ENCODE results near the gene CA11.
A peak's percentile ranks its signal among the peaks of the same experiment; 100 is the strongest.

The CA11 gene

GRCh38 chr19:48648134-48648533, 2.1 kb upstream of the CA11 start:
- DNase-seq = no peak
- in situ Hi-C loops (cut with HindIII; ENCODE audit: low pct_ligation_motif_present, low pct_unique_long_range_greater_than_20kb, low sequenced_read_pairs) = no loop called here

GRCh38 chr19:48646722-48647216, 782 bp upstream of the CA11 start:
- in situ Hi-C loops (cut with HindIII; ENCODE audit: low pct_ligation_motif_present, low pct_unique_long_range_greater_than_20kb, low sequenced_read_pairs) = no loop called here

DNA sequence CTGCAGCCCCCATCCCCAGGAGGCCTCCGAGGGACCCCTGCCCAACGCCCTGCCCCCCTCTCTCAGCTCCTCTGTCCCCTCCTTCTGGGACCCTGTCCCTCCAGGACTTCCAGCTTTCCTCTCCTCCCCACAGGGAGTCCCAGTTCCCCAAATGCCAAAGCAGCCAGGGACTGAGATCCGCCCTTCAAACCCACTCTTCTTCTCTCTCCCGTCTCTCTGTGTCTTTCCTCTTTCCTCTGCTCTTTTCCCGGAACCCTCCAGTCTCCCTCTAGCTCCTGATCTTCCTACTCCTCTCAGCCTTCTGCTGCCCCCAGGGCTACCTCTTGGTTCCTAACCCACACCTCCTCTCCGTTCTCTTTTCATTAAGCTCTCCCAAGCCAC, 377 bp downstream of the CA11 start:
- in situ Hi-C loops (cut with HindIII; ENCODE audit: low pct_ligation_motif_present, low pct_unique_long_range_greater_than_20kb, low sequenced_read_pairs) = no loop called here

More at GRCh38 chr19:48646722-48647216, 782 bp upstream of the CA11 start:
- no peak for DNase-seq

GRCh38 chr19:48644839-48645619, 958 bp downstream of the CA11 start:
- in situ Hi-C loops (cut with HindIII; ENCODE audit: low pct_ligation_motif_present, low pct_unique_long_range_greater_than_20kb, low sequenced_read_pairs) = no loop called here
- peak; percentile 60 for DNase-seq

More for the DNA sequence above, 377 bp downstream of the CA11 start:
- DNase-seq = no peak

DNA sequence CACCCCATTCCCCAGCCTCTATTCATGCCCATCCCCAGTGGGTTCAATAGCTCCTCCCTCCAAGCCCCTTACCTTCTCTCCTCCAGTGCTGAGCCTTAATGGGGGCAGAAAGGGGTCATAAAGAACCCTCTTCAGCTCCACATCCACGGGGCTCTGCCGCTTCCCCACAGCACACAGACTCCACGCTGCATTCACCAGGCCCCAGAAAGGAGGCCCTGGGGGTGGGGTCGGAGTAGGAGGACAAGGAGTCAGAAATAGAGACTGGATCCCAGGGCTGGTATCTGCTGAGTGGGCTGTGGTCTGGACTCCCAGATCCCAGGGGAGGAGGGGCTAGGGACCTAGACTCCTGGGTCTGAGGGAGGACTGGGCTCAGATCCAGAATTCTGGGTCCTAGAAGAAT, 1.6 kb downstream of the CA11 start:
- DNase-seq = no peak
- in situ Hi-C loops (cut with HindIII; ENCODE audit: low pct_ligation_motif_present, low pct_unique_long_range_greater_than_20kb, low sequenced_read_pairs) = no loop called here

GRCh38 chr19:48642862-48643261, 3.1 kb downstream of the CA11 start:
- in situ Hi-C loops (cut with HindIII; ENCODE audit: low pct_ligation_motif_present, low pct_unique_long_range_greater_than_20kb, low sequenced_read_pairs) = no loop called here
- DNase-seq = no peak

DNA sequence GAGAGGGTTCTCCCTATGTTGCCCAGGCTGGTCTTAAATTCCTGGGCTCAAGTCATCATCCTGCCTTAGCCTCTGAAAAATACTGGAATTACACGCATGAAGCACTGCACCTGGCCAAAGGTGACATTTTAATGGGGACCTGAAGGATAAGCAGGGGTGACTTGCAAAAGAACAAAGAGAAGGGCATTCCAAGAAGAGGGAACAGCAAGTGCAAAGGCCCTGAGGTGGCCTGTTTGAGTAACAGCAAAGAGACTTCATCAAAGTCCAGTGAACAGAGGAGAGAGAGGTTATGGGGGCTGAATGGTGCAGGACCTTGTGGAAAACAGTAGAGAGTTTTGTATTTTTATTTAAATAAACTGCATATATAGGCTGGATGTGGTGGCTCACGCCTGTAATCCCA, 4.1 kb downstream of the CA11 start:
- DNase-seq = no peak

DNA sequence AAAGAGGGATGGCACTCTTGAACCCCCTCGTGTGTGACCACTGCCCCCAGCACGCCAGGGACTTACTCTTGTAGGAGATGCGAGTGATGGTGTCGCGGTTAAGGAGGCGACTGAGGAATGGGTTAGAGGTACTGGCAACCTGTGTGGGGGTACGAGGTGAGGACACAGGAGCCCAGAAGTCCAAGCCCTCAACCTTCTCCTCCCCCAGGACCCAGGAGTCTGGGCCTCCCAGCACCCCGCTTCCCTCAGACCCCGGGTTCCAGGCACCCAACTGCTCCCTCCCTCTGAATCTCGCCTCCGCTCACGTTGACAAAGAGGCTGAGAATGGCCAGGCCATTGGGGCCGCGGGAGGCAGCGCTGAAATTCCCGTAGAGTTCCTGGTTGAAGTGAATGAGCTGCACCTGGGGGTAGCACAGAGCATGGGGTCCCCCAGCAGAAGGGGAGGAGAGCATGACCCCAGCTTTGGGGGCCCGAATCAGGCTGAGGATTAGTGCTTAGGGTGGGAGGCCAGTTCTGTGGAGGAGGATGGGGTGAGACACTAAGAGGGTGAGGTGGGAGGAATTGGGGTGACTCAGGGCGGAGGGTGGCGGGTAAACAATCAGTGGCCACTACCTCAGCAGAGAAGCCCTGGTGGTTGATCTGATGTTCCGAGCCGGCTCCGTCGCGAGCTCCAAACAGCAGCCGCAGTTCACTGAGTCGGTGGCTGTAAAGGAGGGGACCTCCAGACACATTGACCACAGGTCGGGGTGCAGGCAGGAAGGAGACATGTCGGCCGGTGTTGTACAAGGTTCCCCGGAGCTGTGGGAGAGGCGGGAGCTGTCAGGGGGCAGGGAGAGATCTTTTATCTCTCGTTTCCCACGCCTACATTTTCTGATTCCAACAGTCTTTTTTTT, 6.3 kb downstream of the CA11 start:
- no peak for DNase-seq
- in situ Hi-C loops (cut with HindIII; ENCODE audit: low pct_ligation_motif_present, low pct_unique_long_range_greater_than_20kb, low sequenced_read_pairs) = no loop called here

More for the DNA sequence above, 4.1 kb downstream of the CA11 start:
- in situ Hi-C loops (cut with HindIII; ENCODE audit: low pct_ligation_motif_present, low pct_unique_long_range_greater_than_20kb, low sequenced_read_pairs) = no loop called here

DNA sequence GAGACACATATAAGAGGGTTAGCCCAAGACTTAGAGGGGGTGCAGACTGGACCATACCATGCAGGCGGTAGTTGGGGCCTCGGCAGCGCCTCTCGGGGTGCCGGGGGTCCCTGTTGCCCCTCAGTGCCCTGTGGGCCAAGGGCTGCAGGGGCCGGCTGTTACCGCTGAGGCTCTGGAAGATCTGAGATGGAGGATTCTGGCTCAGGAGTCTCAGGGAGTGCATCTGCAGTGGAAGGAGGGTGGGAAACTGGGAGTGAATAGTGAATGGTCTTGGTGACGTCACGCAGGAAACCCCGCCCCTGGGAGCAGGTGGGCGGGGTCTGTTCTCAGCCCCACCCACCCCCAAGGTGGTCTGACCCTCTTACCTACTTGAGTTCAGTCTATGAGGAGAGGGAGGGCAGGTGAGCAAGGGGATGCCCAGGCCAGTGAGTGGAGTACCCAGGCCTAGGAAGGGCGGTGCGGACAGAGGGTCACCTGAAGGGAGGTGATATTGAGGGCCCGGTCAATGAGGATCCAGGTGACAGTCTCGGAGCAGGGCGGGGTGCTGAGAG, 7.1 kb downstream of the CA11 start:
- in situ Hi-C loops (cut with HindIII; ENCODE audit: low pct_ligation_motif_present, low pct_unique_long_range_greater_than_20kb, low sequenced_read_pairs) = no loop called here
- DNase-seq = no peak

DNA sequence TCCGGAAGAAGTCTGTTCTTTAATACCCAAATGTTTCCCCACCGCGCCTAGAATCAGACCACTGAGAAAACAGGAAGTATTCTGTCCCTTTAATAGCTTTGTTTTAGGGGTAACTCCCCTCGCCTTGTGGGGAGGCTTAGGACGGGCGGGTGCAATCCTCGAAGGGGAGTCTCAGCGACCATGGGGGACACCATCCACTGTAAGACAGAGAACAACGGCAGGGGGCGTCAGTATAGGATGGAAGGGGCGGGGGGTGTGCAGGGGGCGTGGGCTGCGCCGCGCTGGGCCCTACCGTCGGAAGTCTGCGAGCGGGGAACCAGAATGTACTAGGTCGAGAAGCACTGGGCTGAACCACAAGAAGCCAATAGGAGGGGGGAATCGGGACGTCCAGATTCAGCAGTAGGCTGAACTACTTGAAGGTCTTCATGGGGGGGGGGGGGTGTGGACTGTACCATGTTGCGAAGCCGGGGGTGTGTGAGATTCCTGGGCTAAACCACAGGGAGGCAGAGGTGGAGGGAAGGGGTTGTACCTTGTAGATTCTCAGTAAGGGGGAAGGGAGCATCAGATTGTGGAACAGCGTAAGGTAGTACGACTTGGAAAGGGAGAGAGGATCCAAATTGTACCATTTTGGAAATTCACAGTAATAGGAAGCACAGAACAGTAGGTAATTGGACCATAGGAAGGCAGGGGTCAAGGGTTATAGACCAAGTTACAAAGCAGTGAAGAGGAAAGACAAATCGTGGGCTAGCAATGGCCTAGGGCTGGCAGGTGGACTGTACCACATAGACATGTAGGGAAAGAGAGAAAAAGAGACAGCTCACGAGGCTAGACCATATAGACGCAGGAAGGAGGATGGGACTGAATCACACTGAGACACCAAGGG, 7.8 kb downstream of the CA11 start:
- in situ Hi-C loops (cut with HindIII; ENCODE audit: low pct_ligation_motif_present, low pct_unique_long_range_greater_than_20kb, low sequenced_read_pairs) = no loop called here
- DNase-seq = peak; percentile 85

GRCh38 chr19:48637449-48637947, 8.5 kb downstream of the CA11 start:
- DNase-seq = peak; percentile 98
- in situ Hi-C loops (cut with HindIII; ENCODE audit: low pct_ligation_motif_present, low pct_unique_long_range_greater_than_20kb, low sequenced_read_pairs) = no loop called here

GRCh38 chr19:48636859-48637448, 9.0 kb downstream of the CA11 start, which contains the start of gene DBP:
Gene DBP (minus strand): TSS chr19:48637379. CDS start chr19:48636994, 385 bp downstream.
- DNase-seq = no peak
- in situ Hi-C loops (cut with HindIII; ENCODE audit: low pct_ligation_motif_present, low pct_unique_long_range_greater_than_20kb, low sequenced_read_pairs) = no loop called here

- in situ Hi-C loops (cut with HindIII; ENCODE audit: low pct_ligation_motif_present, low pct_unique_long_range_greater_than_20kb, low sequenced_read_pairs) = no loop called here
- DNase-seq = no peak
Measured at GRCh38 chr19:48635966-48636858, 9.8 kb downstream of the CA11 start.

DNA sequence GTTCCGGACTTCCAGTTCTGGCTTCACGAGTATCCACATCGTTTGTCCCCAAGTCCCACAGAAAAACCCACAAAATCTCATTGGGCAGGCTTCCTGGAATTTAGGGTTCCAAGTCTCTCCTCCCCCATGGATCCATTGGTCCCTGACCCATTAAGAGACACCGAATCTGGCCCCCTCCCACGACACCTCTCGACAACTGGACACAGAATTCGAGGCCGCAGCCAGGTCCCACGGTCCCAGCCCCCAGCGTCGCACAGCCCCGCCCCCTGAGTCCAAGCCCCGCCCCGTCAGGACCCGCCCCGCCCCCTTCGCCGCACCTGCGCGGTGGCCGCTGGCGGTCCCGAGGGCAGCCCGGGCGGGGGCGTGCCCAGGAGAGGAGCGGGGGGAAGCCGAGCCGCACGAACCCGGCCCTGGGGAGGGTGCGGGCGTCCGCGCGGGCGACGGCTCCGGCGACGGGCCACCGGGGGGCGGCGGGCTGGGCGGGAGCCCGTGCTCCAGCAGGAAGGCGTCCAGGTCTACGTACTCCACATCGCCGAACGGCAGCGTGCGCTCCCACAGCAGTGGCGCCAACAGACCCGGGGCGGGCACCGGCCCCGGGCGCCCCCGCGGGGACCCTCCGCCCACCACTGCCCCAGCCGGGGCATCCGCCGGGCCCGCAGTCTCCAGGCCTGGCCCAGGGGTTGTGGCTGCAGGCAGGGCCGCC, 10.6 kb downstream of the CA11 start:
- peak; percentile 47 for DNase-seq
- in situ Hi-C loops (cut with HindIII; ENCODE audit: low pct_ligation_motif_present, low pct_unique_long_range_greater_than_20kb, low sequenced_read_pairs) = no loop called here

DNA sequence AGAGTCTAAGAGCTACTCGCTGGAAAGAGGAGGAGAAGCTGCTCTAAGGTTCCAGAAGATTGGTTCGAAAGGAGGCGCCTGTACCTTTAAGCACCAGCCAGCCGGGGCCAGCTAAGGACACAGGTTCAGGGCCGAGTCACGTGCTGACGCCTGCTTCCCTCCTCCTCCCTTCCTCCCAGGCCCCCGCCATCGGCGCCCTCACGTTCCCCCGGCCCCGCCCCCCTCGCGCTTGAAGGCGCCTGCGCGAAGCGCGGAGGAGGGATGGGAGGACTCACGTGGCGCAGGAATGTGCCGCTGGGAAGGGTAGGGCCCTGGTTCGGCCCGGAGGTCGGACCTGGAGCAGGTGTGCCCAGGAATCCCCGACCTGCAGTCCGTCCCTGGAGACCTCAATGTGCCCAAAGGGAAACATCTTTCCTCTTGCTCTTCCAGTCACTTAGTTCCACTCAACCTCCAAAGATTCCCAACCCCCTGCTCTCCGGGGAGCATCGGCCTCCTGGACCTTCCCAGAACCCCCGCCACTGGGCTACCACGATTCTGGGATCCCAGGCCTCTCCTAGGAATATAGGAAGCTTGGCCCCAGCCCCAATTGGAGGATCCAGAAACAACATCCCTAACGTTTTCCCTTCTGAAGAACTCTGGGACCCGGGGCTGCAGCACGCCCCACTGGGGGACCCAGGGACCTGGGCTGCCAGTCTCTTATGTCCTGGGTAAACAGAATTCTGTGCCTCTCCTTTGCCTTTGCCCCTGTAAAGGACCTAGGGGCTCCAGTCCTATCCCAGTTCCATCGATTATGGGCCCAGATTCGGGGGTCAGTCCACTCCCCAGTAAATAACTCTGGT, 11.3 kb downstream of the CA11 start:
- in situ Hi-C loops (cut with HindIII; ENCODE audit: low pct_ligation_motif_present, low pct_unique_long_range_greater_than_20kb, low sequenced_read_pairs) = no loop called here
- DNase-seq = peak; percentile 90

- DNase-seq = no peak
- in situ Hi-C loops (cut with HindIII; ENCODE audit: low pct_ligation_motif_present, low pct_unique_long_range_greater_than_20kb, low sequenced_read_pairs) = no loop called here
Measured at GRCh38 chr19:48634036-48634342, 12.0 kb downstream of the CA11 start.
